WERI-Rb-1 (cell line): ENCODE data around the gene COBL.

Experiments
- DNase-seq: peaks from one replicate; pipeline ENCODE4 v3.0.0-alpha.2; 2020
- H3K27ac ChIP-seq: fragments of 250-450 bp; sonication (Bioruptor Pico); 2 replicates; pipeline ENCODE4 v1.5.1; 2020; ENCODE audit warnings: mild to moderate bottlenecking, moderate library complexity
- H3K27me3 ChIP-seq: fragments of 250-450 bp; sonication (Bioruptor Pico); 2 replicates; pipeline ENCODE4 v1.5.1; 2021; ENCODE audit warnings: mild to moderate bottlenecking, low read depth, moderate library complexity; ENCODE audit not compliant: insufficient read depth, severe bottlenecking
- H3K36me3 ChIP-seq: fragments of 250-450 bp; sonication (Bioruptor Pico); 2 replicates; pipeline ENCODE4 v1.5.1; 2020; ENCODE audit warnings: mild to moderate bottlenecking, moderate library complexity
- H3K4me3 ChIP-seq: 2 replicates; pipeline ENCODE4 v1.5.1; 2011; ENCODE audit warnings: low read depth, mild to moderate bottlenecking, control low read depth, low read length
- H3K9me3 ChIP-seq: fragments of 250-450 bp; sonication (Bioruptor Pico); 2 replicates; pipeline ENCODE4 v1.5.1; 2021; ENCODE audit warnings: mild to moderate bottlenecking, moderate library complexity; ENCODE audit not compliant: severe bottlenecking
- TF ChIP-seq, protein P1 (sequence below): IDR thresholded peaks from 2 replicates; pipeline ENCODE4 v1.5.1; 2011; ENCODE audit warnings: low read depth, mild to moderate bottlenecking, control low read depth, inconsistent platforms, low read length

COBL gene

GRCh38 chr7:51354897-51355296 lies 38.3 kb upstream of the COBL start:
- TF ChIP-seq, protein P1, sequence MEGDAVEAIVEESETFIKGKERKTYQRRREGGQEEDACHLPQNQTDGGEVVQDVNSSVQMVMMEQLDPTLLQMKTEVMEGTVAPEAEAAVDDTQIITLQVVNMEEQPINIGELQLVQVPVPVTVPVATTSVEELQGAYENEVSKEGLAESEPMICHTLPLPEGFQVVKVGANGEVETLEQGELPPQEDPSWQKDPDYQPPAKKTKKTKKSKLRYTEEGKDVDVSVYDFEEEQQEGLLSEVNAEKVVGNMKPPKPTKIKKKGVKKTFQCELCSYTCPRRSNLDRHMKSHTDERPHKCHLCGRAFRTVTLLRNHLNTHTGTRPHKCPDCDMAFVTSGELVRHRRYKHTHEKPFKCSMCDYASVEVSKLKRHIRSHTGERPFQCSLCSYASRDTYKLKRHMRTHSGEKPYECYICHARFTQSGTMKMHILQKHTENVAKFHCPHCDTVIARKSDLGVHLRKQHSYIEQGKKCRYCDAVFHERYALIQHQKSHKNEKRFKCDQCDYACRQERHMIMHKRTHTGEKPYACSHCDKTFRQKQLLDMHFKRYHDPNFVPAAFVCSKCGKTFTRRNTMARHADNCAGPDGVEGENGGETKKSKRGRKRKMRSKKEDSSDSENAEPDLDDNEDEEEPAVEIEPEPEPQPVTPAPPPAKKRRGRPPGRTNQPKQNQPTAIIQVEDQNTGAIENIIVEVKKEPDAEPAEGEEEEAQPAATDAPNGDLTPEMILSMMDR: peak; percentile 31; the same call in 1 of the 2 replicates

GRCh38 chr7:51354434-51354833 lies 37.8 kb upstream of the COBL start:
- Histone ChIP-seq H3K27me3 (no peaks in the 10 kb centered on the region), H3K9me3 (no peaks in the 10 kb centered on the region), H3K27ac (no peak overlapping the region), H3K36me3 (no peaks in the 10 kb centered on the region), H3K4me3 (no peak overlapping the region)
- TF ChIP-seq, protein P1: no peak
- DNase-seq: no peak

More at GRCh38 chr7:51354897-51355296, 38.3 kb upstream of the COBL start:
- no peak overlapping the region for H3K27ac ChIP-seq
- H3K4me3 ChIP-seq: no peak overlapping the region
- H3K27me3 ChIP-seq: no peaks in the 10 kb centered on the region
- H3K9me3 ChIP-seq: no peaks in the 10 kb centered on the region
- DNase-seq: peak; percentile 29
- no peaks in the 10 kb centered on the region for H3K36me3 ChIP-seq

GRCh38 chr7:51352174-51353100 lies 35.8 kb upstream of the COBL start:
- Histone ChIP-seq H3K4me3 (no peak overlapping the region), H3K27me3 (no peaks in the 10 kb centered on the region), H3K36me3 (no peaks in the 10 kb centered on the region), H3K27ac (no peak overlapping the region), H3K9me3 (no peaks in the 10 kb centered on the region)
- DNase-seq: no peak
- TF ChIP-seq, protein P1: peak; percentile 44

GRCh38 chr7:51351661-51352060 lies 35.1 kb upstream of the COBL start:
- Histone ChIP-seq H3K27ac (no peak overlapping the region), H3K9me3 (no peaks in the 10 kb centered on the region), H3K4me3 (no peak overlapping the region), H3K27me3 (no peaks in the 10 kb centered on the region), H3K36me3 (no peaks in the 10 kb centered on the region)
- TF ChIP-seq, protein P1: no peak
- no peak for DNase-seq

- Histone ChIP-seq H3K9me3 (no peaks in the 10 kb centered on the region), H3K27me3 (no peaks in the 10 kb centered on the region), H3K27ac (no peak overlapping the region), H3K36me3 (no peaks in the 10 kb centered on the region), H3K4me3 (no peak overlapping the region)
- TF ChIP-seq, protein P1: no peak
- DNase-seq: no peak
These were observed 33.9 kb upstream of the COBL start for GRCh38 chr7:51350546-51350896.
